SK-N-SH treated with all-trans-retinoic acid at 6 μM for 48 hours (cell line): ENCODE measurements around the gene AIRE.

Experiments used
- BACH2 ChIP-seq: fragments of 250-450 bp; sonication (Bioruptor Pico); IDR thresholded peaks from 2 replicates; pipeline ENCODE4 v1.9.0; 2021; ENCODE audit warnings: mild to moderate bottlenecking, borderline replicate concordance
- GLIS3 ChIP-seq: fragments of 250-450 bp; sonication (Bioruptor Pico); IDR thresholded peaks from 2 replicates; pipeline ENCODE4 v1.5.0; 2020; ENCODE audit warnings: mild to moderate bottlenecking, moderate library complexity
- ISL1 ChIP-seq: fragments of 250-450 bp; sonication (Bioruptor Pico); IDR thresholded peaks from 2 replicates; pipeline ENCODE4 v2.1.2; 2022; ENCODE audit warnings: mild to moderate bottlenecking, moderate library complexity
- PPARA ChIP-seq: fragments of 250-450 bp; sonication (Bioruptor Pico); IDR thresholded peaks from 2 replicates; pipeline ENCODE4 v1.5.0; 2020; ENCODE audit warnings: mild to moderate bottlenecking, borderline replicate concordance
- RARB ChIP-seq: fragments of 250-450 bp; sonication (Bioruptor Pico); IDR thresholded peaks from 2 replicates; pipeline ENCODE4 v1.8.0; 2021; ENCODE audit warnings: mild to moderate bottlenecking, moderate library complexity
- ZFP30 ChIP-seq: fragments of 450-650 bp; formaldehyde crosslinking; IDR thresholded peaks from 2 replicates; pipeline ENCODE4 v1.5.0; 2022; ENCODE audit warnings: mild to moderate bottlenecking, moderate library complexity
- ZNF70 ChIP-seq: fragments of 450-650 bp; formaldehyde crosslinking; IDR thresholded peaks from 2 replicates; pipeline ENCODE4 v1.5.0; 2020; ENCODE audit warnings: mild to moderate bottlenecking, moderate library complexity
- TF ChIP-seq, protein P1 (sequence below): fragments of 250-450 bp; sonication (Bioruptor Pico); IDR thresholded peaks from 2 replicates; pipeline ENCODE4 v1.8.0; 2020; ENCODE audit warnings: mild to moderate bottlenecking, moderate library complexity, borderline replicate concordance
- TF ChIP-seq, protein P2 (sequence below): fragments of 250-450 bp; sonication (Bioruptor Pico); IDR thresholded peaks from 2 replicates; pipeline ENCODE4 v1.5.1; 2021; ENCODE audit warnings: mild to moderate bottlenecking, moderate library complexity
- TF ChIP-seq, protein P3 (sequence below): fragments of 250-450 bp; sonication (Bioruptor Pico); IDR thresholded peaks from 2 replicates; pipeline ENCODE4 v1.5.1; 2020; ENCODE audit warnings: low read depth, mild to moderate bottlenecking, moderate library complexity

DNA sequence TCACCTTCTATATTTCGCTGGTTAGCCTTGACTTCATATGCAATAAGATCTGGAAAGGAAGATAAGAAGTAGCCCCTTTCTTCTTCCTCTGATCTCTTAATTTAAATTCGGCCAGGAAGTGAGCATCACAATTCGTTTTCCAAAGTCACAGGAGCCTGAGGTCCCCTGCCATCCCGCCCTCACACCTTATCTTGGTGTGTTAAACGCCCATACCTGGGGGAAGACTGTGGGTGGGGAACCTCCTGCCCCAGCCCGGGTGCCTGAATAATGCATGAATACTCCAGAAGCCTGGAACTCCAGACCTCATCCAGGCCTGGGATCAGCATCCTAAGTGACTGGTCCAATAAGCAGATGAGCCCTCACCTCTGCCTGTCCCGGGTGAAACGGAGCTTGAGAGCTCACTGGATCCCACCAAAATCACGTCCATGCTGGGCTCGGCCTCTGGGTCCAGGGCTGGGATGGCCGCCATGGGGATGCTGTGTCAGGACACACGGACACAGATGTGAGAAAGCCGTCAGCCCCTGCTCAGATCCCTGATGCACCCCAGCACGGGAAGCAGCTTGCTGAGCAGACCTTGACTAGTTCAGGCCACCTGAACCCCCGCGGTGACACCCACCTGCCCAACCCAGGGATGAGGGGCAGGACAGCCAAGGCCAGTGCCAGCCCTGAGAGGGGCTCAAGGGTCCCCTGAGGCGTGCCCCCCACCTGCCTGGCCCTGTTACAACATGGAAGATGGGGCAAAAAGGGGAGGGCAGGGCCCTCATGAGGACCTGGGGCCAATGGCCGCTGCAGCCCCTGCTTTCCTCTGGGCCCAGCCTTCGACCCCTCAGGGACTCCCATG, 24.7 kb upstream of the AIRE start:
- TF ChIP-seq ZFP30 (CRISPR knock-in tag), result no peak
- TF ChIP-seq, protein P1, sequence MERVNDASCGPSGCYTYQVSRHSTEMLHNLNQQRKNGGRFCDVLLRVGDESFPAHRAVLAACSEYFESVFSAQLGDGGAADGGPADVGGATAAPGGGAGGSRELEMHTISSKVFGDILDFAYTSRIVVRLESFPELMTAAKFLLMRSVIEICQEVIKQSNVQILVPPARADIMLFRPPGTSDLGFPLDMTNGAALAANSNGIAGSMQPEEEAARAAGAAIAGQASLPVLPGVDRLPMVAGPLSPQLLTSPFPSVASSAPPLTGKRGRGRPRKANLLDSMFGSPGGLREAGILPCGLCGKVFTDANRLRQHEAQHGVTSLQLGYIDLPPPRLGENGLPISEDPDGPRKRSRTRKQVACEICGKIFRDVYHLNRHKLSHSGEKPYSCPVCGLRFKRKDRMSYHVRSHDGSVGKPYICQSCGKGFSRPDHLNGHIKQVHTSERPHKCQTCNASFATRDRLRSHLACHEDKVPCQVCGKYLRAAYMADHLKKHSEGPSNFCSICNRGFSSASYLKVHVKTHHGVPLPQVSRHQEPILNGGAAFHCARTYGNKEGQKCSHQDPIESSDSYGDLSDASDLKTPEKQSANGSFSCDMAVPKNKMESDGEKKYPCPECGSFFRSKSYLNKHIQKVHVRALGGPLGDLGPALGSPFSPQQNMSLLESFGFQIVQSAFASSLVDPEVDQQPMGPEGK (CRISPR knock-in tag), result no peak
- TF ChIP-seq, protein P2, sequence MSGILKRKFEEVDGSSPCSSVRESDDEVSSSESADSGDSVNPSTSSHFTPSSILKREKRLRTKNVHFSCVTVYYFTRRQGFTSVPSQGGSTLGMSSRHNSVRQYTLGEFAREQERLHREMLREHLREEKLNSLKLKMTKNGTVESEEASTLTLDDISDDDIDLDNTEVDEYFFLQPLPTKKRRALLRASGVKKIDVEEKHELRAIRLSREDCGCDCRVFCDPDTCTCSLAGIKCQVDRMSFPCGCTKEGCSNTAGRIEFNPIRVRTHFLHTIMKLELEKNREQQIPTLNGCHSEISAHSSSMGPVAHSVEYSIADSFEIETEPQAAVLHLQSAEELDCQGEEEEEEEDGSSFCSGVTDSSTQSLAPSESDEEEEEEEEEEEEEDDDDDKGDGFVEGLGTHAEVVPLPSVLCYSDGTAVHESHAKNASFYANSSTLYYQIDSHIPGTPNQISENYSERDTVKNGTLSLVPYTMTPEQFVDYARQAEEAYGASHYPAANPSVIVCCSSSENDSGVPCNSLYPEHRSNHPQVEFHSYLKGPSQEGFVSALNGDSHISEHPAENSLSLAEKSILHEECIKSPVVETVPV (CRISPR knock-in tag), result no peak
- TF ChIP-seq GLIS3, result no peak
- TF ChIP-seq, protein P3, sequence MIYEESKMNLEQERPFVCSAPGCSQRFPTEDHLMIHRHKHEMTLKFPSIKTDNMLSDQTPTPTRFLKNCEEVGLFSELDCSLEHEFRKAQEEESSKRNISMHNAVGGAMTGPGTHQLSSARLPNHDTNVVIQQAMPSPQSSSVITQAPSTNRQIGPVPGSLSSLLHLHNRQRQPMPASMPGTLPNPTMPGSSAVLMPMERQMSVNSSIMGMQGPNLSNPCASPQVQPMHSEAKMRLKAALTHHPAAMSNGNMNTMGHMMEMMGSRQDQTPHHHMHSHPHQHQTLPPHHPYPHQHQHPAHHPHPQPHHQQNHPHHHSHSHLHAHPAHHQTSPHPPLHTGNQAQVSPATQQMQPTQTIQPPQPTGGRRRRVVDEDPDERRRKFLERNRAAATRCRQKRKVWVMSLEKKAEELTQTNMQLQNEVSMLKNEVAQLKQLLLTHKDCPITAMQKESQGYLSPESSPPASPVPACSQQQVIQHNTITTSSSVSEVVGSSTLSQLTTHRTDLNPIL, result no peak
- TF ChIP-seq ZNF70 (CRISPR knock-in tag), result no peak
- no peak for TF ChIP-seq PPARA (CRISPR knock-in tag)
- TF ChIP-seq RARB, result no peak
- TF ChIP-seq ISL1, result no peak
- TF ChIP-seq BACH2 (CRISPR knock-in tag), result no peak
